HCT116 (cell line): Measurements from ENCODE around the gene DDT. TPM values are rescaled to one million over a fixed set of nuclear protein-coding genes. Genes with fewer than 3 reads are reported as not detected.
"Not testable (repeated sequence)": the region's sequence is repeated elsewhere in the genome, so short reads cannot be mapped to it uniquely, and the experiment has no call there.

Source experiments
- ATAC-seq: fragments of 200-7000 bp; cut with Tn5 transposase; 2 replicates; pipeline ENCODE4 v1.9.1; 2020; ENCODE audit warnings: mild to moderate bottlenecking, moderate library complexity
- BruUV-seq: library from RNA; stranded (reverse); fragments of 400-500 nt; replicated peaks from 2 replicates; lab custom pipeline; 2021; lab: Mats Ljungman, UMichigan
- CTCF ChIA-PET: fragments of 300-600 bp; sonication (Branson Sonifier 250); formaldehyde crosslinking; loops from one replicate; lab custom pipeline; 2021; ENCODE audit warnings: antibody characterized with exemption; lab: Charles Lee
- POLR2A ChIA-PET: fragments of 300-600, 350-600 bp; sonication (Branson Sonifier 250); formaldehyde crosslinking; loops from one replicate; lab custom pipeline; 2021; ENCODE audit warnings: antibody characterized with exemption; lab: Charles Lee
- RAD21 ChIA-PET, 2 experiments: fragments of 300-600 bp; sonication (Branson Sonifier 250); formaldehyde crosslinking; loops; one replicate each; lab custom pipeline; 2023; ENCODE audit warnings: low total read pairs in 2 of 2; ENCODE audit not compliant: uncharacterized antibody in 2 of 2, unreplicated experiment in 2 of 2, low non-redundant PET in 1 of 2; lab: Charles Lee
- DNase-seq: peaks from one replicate; pipeline ENCODE4 v3.0.0-alpha.2; 2010; ENCODE audit warnings: low read depth, low spot score
- H2AFZ ChIP-seq: fragments of 200-600 bp; shearing (Covaris generic), sonication (generic); 2 replicates; pipeline ENCODE4 v1.6.1; 2017; ENCODE audit warnings: low read depth, mixed run types, mixed read lengths, antibody characterized with exemption, low read length; ENCODE audit not compliant: poor library complexity, severe bottlenecking
- H3K27ac ChIP-seq: 2 replicates; pipeline ENCODE4 v1.5.1; 2012; ENCODE audit warnings: low read depth, low read length
- H3K27me3 ChIP-seq: fragments of 200-600 bp; sonication (generic); 2 replicates; pipeline ENCODE4 v1.6.1; 2016; ENCODE audit warnings: mixed run types, low read length, mixed read lengths; ENCODE audit not compliant: insufficient read depth
- H3K36me3 ChIP-seq, 2 experiments: fragments of 200-500 bp in 1 of 2; fragments of 200-600 bp in 1 of 2; sonication (Bioruptor generic) in 1 of 2; sonication (generic) in 1 of 2; 2 replicates each; pipeline versions ENCODE4 v1.5.1 to v1.6.1; 2014 to 2016; ENCODE audit warnings: low read length in 2 of 2, inconsistent platforms in 1 of 2, mixed read lengths in 1 of 2, mixed run types in 1 of 2; ENCODE audit not compliant: insufficient read depth in 2 of 2, control insufficient read depth in 1 of 2
- H3K4me1 ChIP-seq, 2 experiments: fragments of 200-600 bp in 1 of 2; sonication (generic) in 1 of 2; 2 replicates each; pipeline versions ENCODE4 v1.5.1 to v1.6.1; 2012 to 2017; ENCODE audit warnings: low read length in 2 of 2, inconsistent platforms in 1 of 2, mild to moderate bottlenecking in 1 of 2, mixed read lengths in 1 of 2, mixed run types in 1 of 2, moderate library complexity in 1 of 2; ENCODE audit not compliant: insufficient read depth in 2 of 2, control insufficient read depth in 1 of 2
- H3K4me2 ChIP-seq: fragments of 200-600 bp; sonication (generic); 2 replicates; pipeline ENCODE4 v1.6.1; 2017; ENCODE audit warnings: mixed run types, low read length, mixed read lengths
- H3K4me3 ChIP-seq, 2 experiments: fragments of 200-600 bp in 1 of 2; sonication (generic) in 1 of 2; replicated peaks in 1 of 2; 2 replicates each; pipeline ENCODE4 v1.5.1; 2011 to 2016; ENCODE audit warnings: low read length in 2 of 2, control low read depth in 1 of 2, low read depth in 1 of 2, mild to moderate bottlenecking in 1 of 2, mixed read lengths in 1 of 2, mixed run types in 1 of 2
- H3K79me2 ChIP-seq: fragments of 200-600 bp; sonication (generic); 2 replicates; pipeline ENCODE4 v1.6.1; 2017; ENCODE audit warnings: mild to moderate bottlenecking, mixed run types, low read length, moderate library complexity, mixed read lengths; ENCODE audit not compliant: insufficient read depth
- H3K9ac ChIP-seq: fragments of 200-600 bp; sonication (generic); 2 replicates; pipeline ENCODE4 v1.6.1; 2016; ENCODE audit warnings: low read length, mixed read lengths
- H3K9me2 ChIP-seq: fragments of 200-600 bp; sonication (generic), shearing (Covaris generic); 2 replicates; pipeline ENCODE4 v1.6.1; 2017; ENCODE audit warnings: mixed run types, mild to moderate bottlenecking, moderate library complexity; ENCODE audit not compliant: insufficient read depth
- H3K9me3 ChIP-seq, 2 experiments: fragments of 200-500 bp in 1 of 2; fragments of 200-600 bp in 1 of 2; sonication (Bioruptor generic) in 1 of 2; sonication (generic) in 1 of 2; 2 replicates each; pipeline ENCODE4 v1.6.1; 2014 to 2017; ENCODE audit warnings: low read length in 2 of 2, mixed read lengths in 2 of 2, inconsistent platforms in 1 of 2, low read depth in 1 of 2, mild to moderate bottlenecking in 1 of 2, mixed run types in 1 of 2, moderate library complexity in 1 of 2; ENCODE audit not compliant: control insufficient read depth in 1 of 2, insufficient read depth in 1 of 2
- H4K20me1 ChIP-seq: fragments of 200-600 bp; sonication (generic), shearing (Covaris generic); 2 replicates; pipeline ENCODE4 v1.6.1; 2017; ENCODE audit warnings: mixed run types, mild to moderate bottlenecking, moderate library complexity; ENCODE audit not compliant: insufficient read depth
- intact Hi-C: fragments of 100-400 bp; cut with micrococcal nuclease; formaldehyde crosslinking; loops from 2 replicates; pipeline ENCODE4 v1.10.0; 2022
- total RNA-seq: library from RNA; stranded (reverse); gene quantifications from one replicate; pipeline ENCODE4 v1.2.1, GENCODE V29; 2021; ENCODE audit not compliant: unreplicated experiment

The DDT gene
- total RNA-seq, 1 experiment from 2014 or later = 217 TPM

GRCh38 chr22:23954193-23954990 is 19.8 kb downstream of the DDT start:
- H3K27me3 ChIP-seq, POLR2A ChIA-PET, H3K36me3 ChIP-seq, H3K9me3 ChIP-seq, DNase-seq, H3K27ac ChIP-seq, CTCF ChIA-PET, H3K4me2 ChIP-seq, H3K9me2 ChIP-seq, RAD21 ChIA-PET, H3K79me2 ChIP-seq, BruUV-seq, H4K20me1 ChIP-seq, ATAC-seq, H3K4me3 ChIP-seq, H3K4me1 ChIP-seq, H2AFZ ChIP-seq, H3K9ac ChIP-seq: not testable (repeated sequence)
- intact Hi-C loops = loop anchor here (10.0 kb wide), 1 partner anchor 190 kb away; the partner anchor contains the start of genes C22orf15 and CHCHD10

- RAD21 ChIA-PET, POLR2A ChIA-PET, H3K79me2 ChIP-seq, H3K4me2 ChIP-seq, H3K36me3 ChIP-seq, BruUV-seq, H3K9me3 ChIP-seq, H3K9me2 ChIP-seq, H3K9ac ChIP-seq, ATAC-seq, H2AFZ ChIP-seq, H3K4me1 ChIP-seq, CTCF ChIA-PET, H3K4me3 ChIP-seq, DNase-seq, H3K27me3 ChIP-seq, H4K20me1 ChIP-seq, H3K27ac ChIP-seq: not testable (repeated sequence)
- intact Hi-C loops = loop anchor here (10.0 kb wide), 1 partner anchor 189 kb away; the partner anchor contains the start of genes C22orf15 and CHCHD10
Measured at GRCh38 chr22:23953485-23953884, 20.8 kb downstream of the DDT start.

- H3K9me2 ChIP-seq, H3K27ac ChIP-seq, H3K9me3 ChIP-seq, BruUV-seq, RAD21 ChIA-PET, ATAC-seq, CTCF ChIA-PET, H3K4me3 ChIP-seq, POLR2A ChIA-PET, H3K4me2 ChIP-seq, H3K27me3 ChIP-seq, DNase-seq, H3K79me2 ChIP-seq, H3K4me1 ChIP-seq, H3K9ac ChIP-seq, H2AFZ ChIP-seq, H4K20me1 ChIP-seq, H3K36me3 ChIP-seq: not testable (repeated sequence)
- intact Hi-C loops = loop anchor here (10.0 kb wide), 1 partner anchor 188 kb away; the partner anchor contains the start of genes C22orf15 and CHCHD10
Measured at GRCh38 chr22:23952794-23953405, 21.3 kb downstream of the DDT start.

GRCh38 chr22:23951383-23951782 is 22.9 kb downstream of the DDT start:
- intact Hi-C loops = loop anchor here (10.0 kb wide), 1 partner anchor 187 kb away; the partner anchor contains the start of genes C22orf15 and CHCHD10
- H3K9me2 ChIP-seq, H3K9ac ChIP-seq, H4K20me1 ChIP-seq, H3K4me2 ChIP-seq, BruUV-seq, POLR2A ChIA-PET, RAD21 ChIA-PET, H2AFZ ChIP-seq, H3K9me3 ChIP-seq, H3K4me1 ChIP-seq, ATAC-seq, H3K36me3 ChIP-seq, H3K79me2 ChIP-seq, H3K27ac ChIP-seq, H3K4me3 ChIP-seq, CTCF ChIA-PET, H3K27me3 ChIP-seq, DNase-seq: not testable (repeated sequence)
